OCI-LY7 (cell line): Measurements from ENCODE around the gene AFF3. TPM values are rescaled to one million over a fixed set of nuclear protein-coding genes. Genes with fewer than 3 reads are reported as not detected.

Source experiments
- BruUV-seq: library from RNA; stranded (reverse); fragments of 400-500 nt; replicated peaks from 2 replicates; lab custom pipeline; 2021; lab: Mats Ljungman, UMichigan
- CTCF ChIA-PET: fragments of 300-600 bp; sonication (Branson Sonifier 250); formaldehyde crosslinking; loops from one replicate; lab custom pipeline; 2022; ENCODE audit warnings: antibody characterized with exemption; ENCODE audit not compliant: unreplicated experiment; lab: Charles Lee
- POLR2A ChIA-PET: fragments of 300-600 bp; sonication (Branson Sonifier 250); formaldehyde crosslinking; loops from one replicate; lab custom pipeline; 2022; ENCODE audit warnings: antibody characterized with exemption; lab: Charles Lee
- DNase-seq: peaks from one replicate; pipeline ENCODE4 v3.0.0-alpha.2; 2015; ENCODE audit warnings: low spot score
- H2AFZ ChIP-seq: fragments of 200-600 bp; sonication (generic), shearing (Covaris generic); 2 replicates; pipeline ENCODE4 v1.6.1; 2014; ENCODE audit warnings: mild to moderate bottlenecking, antibody characterized with exemption, low read length, moderate library complexity
- H3K27ac ChIP-seq: fragments of 200-600 bp; sonication (generic); 2 replicates; pipeline ENCODE4 v1.5.1; 2014; ENCODE audit warnings: mixed run types, low read depth, mild to moderate bottlenecking, moderate library complexity, low read length, inconsistent platforms; ENCODE audit not compliant: poor library complexity, severe bottlenecking
- H3K36me3 ChIP-seq: fragments of 200-600 bp; sonication (generic); 2 replicates; pipeline ENCODE4 v1.6.1; 2014; ENCODE audit warnings: mild to moderate bottlenecking, antibody characterized with exemption, low read length, moderate library complexity, mixed read lengths; ENCODE audit not compliant: insufficient read depth
- H3K4me1 ChIP-seq: fragments of 200-600 bp; sonication (generic); 2 replicates; pipeline ENCODE4 v1.5.1; 2014; ENCODE audit warnings: mild to moderate bottlenecking, low read length; ENCODE audit not compliant: insufficient read depth, poor library complexity, severe bottlenecking
- H3K4me2 ChIP-seq: fragments of 200-600 bp; sonication (generic); 2 replicates; pipeline ENCODE4 v1.6.1; 2014; ENCODE audit warnings: mild to moderate bottlenecking, low read length
- H3K4me3 ChIP-seq: fragments of 200-600 bp; sonication (generic); 2 replicates; pipeline ENCODE4 v1.5.1; 2014; ENCODE audit warnings: mild to moderate bottlenecking, low read depth, low read length; ENCODE audit not compliant: poor library complexity, severe bottlenecking
- H3K79me2 ChIP-seq: fragments of 200-600 bp; sonication (generic); 2 replicates; pipeline ENCODE4 v1.6.1; 2016; ENCODE audit warnings: low read depth, mild to moderate bottlenecking, low read length, moderate library complexity, mixed read lengths; ENCODE audit not compliant: insufficient read depth
- H3K9me2 ChIP-seq: fragments of 200-600 bp; sonication (generic); 2 replicates; pipeline ENCODE4 v1.6.1; 2016; ENCODE audit warnings: mild to moderate bottlenecking, low read length, mixed read lengths; ENCODE audit not compliant: insufficient read depth
- H3K9me3 ChIP-seq: fragments of 200-600 bp; sonication (generic); 2 replicates; pipeline ENCODE4 v1.6.1; 2014; ENCODE audit warnings: mild to moderate bottlenecking, mixed run types, low read length, mixed read lengths
- H4K20me1 ChIP-seq: fragments of 200-600 bp; sonication (generic); 2 replicates; pipeline ENCODE4 v1.6.1; 2014; ENCODE audit warnings: mild to moderate bottlenecking, antibody characterized with exemption, low read length, moderate library complexity, mixed read lengths; ENCODE audit not compliant: insufficient read depth
- EZH2phosphoT487 ChIP-seq: fragments of 200-600 bp; sonication (generic); IDR thresholded peaks from 2 replicates; pipeline ENCODE4 v1.6.1; 2018; ENCODE audit warnings: low read depth, borderline replicate concordance, mild to moderate bottlenecking, mixed run types, antibody characterized with exemption, low read length, moderate library complexity, mixed read lengths
- intact Hi-C: fragments of 100-400 bp; cut with micrococcal nuclease; formaldehyde crosslinking; loops from one replicate; pipeline ENCODE4 v1.10.0; 2022; ENCODE audit not compliant: unreplicated experiment
- total RNA-seq, 2 experiments: library from RNA; depleted of rRNA in 1 of 2; stranded (reverse); fragments of >200 nt in 1 of 2; shearing (Covaris generic) in 1 of 2; gene quantifications; 2 replicates each; pipeline ENCODE4 v1.2.3, GENCODE V29; 2014 to 2022
- TF ChIP-seq, protein P1 (sequence below): fragments of 200-600 bp; sonication (generic); conservative IDR thresholded peaks from 2 replicates; pipeline ENCODE4 v1.5.1; 2014; ENCODE audit warnings: mild to moderate bottlenecking, antibody characterized with exemption, low read length, moderate library complexity, mixed read lengths

The AFF3 gene
- total RNA-seq, 2 experiments from 2014 or later = 131 to 133 TPM

DNA sequence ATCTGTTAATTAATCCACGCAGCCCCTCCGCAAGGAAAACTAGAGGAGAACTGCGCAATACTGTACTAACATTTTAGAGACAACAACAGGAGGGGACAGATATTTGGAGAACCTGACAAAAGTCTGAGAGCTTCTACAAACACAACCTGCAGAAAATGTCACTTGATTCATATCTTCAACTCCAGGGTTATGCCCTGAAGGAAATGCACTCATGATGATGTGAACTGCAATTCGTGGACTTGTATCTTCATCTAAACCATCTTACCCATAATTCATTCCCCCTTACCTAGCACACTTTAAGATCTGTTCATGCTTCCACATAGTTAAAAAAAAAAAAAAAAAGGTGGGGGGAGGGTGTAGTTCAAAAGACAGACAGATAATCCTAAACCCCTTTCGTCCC, 75.5 kb downstream of the AFF3 start:
- BruUV-seq = no TSS peak
- H2AFZ ChIP-seq = no peak overlapping the region
- H3K4me1 ChIP-seq = no peaks in the 10 kb centered on the region
- POLR2A ChIA-PET = interaction anchor here (1.0 to 1.3 kb wide), 2 partner anchors 9 to 41 kb away, joined by 3 read pairs; no protein-coding TSS in a partner anchor
- no peak overlapping the region for H3K4me3 ChIP-seq
- intact Hi-C loops = no loop called here
- CTCF ChIA-PET = no interaction called here
- 0 out of 2 replicates have a peak, but pooled peaks cover 4% of the 10 kb centered on the region for H3K9me3 ChIP-seq
- H3K79me2 ChIP-seq = peaks cover 10% of the 10 kb centered on the region; the same call in 1 of the 2 replicates
- H3K36me3 ChIP-seq = peaks cover 84% of the 10 kb centered on the region
- H4K20me1 ChIP-seq = no peaks in the 10 kb centered on the region
- no peak overlapping the region for H3K27ac ChIP-seq
- TF ChIP-seq, protein P1, sequence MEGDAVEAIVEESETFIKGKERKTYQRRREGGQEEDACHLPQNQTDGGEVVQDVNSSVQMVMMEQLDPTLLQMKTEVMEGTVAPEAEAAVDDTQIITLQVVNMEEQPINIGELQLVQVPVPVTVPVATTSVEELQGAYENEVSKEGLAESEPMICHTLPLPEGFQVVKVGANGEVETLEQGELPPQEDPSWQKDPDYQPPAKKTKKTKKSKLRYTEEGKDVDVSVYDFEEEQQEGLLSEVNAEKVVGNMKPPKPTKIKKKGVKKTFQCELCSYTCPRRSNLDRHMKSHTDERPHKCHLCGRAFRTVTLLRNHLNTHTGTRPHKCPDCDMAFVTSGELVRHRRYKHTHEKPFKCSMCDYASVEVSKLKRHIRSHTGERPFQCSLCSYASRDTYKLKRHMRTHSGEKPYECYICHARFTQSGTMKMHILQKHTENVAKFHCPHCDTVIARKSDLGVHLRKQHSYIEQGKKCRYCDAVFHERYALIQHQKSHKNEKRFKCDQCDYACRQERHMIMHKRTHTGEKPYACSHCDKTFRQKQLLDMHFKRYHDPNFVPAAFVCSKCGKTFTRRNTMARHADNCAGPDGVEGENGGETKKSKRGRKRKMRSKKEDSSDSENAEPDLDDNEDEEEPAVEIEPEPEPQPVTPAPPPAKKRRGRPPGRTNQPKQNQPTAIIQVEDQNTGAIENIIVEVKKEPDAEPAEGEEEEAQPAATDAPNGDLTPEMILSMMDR = no peak
- TF ChIP-seq EZH2phosphoT487 = no peak
- no peak for DNase-seq
- no peak overlapping the region for H3K4me2 ChIP-seq
- no peaks in the 10 kb centered on the region for H3K9me2 ChIP-seq

DNA sequence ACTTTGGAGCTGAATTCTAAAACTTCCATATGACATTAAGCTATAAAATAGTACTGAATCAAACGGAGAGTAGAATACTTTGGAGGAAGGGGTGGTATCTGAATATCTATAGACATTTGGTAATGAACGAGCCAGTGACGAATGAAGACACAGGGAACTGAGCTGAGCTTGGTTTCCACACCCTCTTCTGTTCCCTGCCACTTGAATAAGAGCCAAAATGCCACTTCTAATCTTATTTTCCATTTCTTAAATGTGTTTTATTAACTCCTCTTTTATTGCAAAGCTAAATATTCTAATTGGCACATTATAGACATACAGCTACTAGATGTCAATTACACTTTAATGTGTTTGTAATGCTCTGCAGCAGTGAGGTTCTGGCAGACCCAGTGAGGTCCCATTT, 76.1 kb downstream of the AFF3 start:
- Histone ChIP-seq H3K4me2 (no peak overlapping the region), H2AFZ (no peak overlapping the region), H4K20me1 (no peaks in the 10 kb centered on the region), H3K9me2 (no peaks in the 10 kb centered on the region), H3K4me1 (no peaks in the 10 kb centered on the region), H3K36me3 (peaks cover 87% of the 10 kb centered on the region), H3K27ac (no peak overlapping the region), H3K9me3 (0 out of 2 replicates have a peak, but pooled peaks cover 4% of the 10 kb centered on the region), H3K4me3 (no peak overlapping the region), H3K79me2 (peaks cover 10% of the 10 kb centered on the region; the same call in 1 of the 2 replicates)
- intact Hi-C loops = no loop called here
- no peak for DNase-seq
- TF ChIP-seq, protein P1 = no peak
- TF ChIP-seq EZH2phosphoT487 = no peak
- BruUV-seq = no TSS peak
- POLR2A ChIA-PET = interaction anchor here (1.3 kb wide), 1 partner anchor 42 kb away, joined by 3 read pairs; no protein-coding TSS in a partner anchor
- CTCF ChIA-PET = no interaction called here

DNA sequence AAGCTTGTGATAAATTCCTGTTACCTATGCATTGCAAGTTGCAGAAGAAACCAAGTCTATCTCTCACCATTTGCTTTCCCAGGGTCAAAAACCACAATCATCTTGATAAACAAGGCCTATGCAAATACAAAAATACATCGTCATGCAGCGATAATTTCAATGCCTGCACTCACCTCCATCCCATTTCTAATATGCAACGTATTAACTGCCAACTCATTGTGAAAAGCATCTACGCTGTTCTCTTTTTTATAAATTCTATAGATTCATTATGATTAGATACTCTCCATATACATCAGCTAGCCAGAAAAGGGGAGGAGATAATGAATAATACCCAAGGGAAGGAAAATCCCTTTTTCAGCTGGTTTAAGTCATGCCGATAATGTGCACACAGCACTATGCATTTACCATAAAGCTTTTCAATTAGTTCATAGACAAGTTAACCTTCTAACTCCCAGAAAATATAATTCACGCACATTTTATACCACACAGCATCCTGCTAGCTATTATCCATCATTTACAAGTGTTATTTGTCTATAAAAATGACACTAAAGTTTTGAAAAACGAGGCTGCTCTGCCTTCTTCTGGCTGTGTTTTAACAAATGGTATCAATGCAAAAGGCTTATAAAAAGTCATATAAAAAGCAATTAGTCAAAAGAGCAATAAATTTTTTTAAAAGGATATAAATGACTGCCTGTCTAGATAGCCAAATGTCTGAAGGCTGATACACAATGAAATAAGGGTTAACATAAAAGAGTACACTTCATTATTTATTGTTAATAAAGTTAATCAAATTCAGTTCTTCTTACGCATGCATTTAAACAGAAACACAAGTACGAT, 77.6 kb downstream of the AFF3 start:
- Histone ChIP-seq H3K9me2 (no peaks in the 10 kb centered on the region), H3K4me1 (peaks cover 7% of the 10 kb centered on the region), H4K20me1 (no peaks in the 10 kb centered on the region), H3K9me3 (0 out of 2 replicates have a peak, but pooled peaks cover 4% of the 10 kb centered on the region), H3K4me2 (no peak overlapping the region), H3K79me2 (peaks cover 10% of the 10 kb centered on the region; the same call in 1 of the 2 replicates), H3K27ac (no peak overlapping the region), H3K36me3 (peaks cover 92% of the 10 kb centered on the region), H3K4me3 (no peak overlapping the region), H2AFZ (no peak overlapping the region)
- TF ChIP-seq, protein P1 = no peak
- no peak for TF ChIP-seq EZH2phosphoT487
- no TSS peak for BruUV-seq
- ChIA-PET POLR2A (interaction anchor here (0.7 to 1.1 kb wide), 2 partner anchors 11 to 291 kb away, joined by 3 to 4 read pairs; no protein-coding TSS in a partner anchor), CTCF (no interaction called here)
- DNase-seq = no peak
- intact Hi-C loops = no loop called here
